Measurements from ENCODE around the gene FTL. TPM values are rescaled to one million over a fixed set of nuclear protein-coding genes. Genes with fewer than 3 reads are reported as not detected.
A peak's percentile ranks its signal among the peaks of the same experiment; 100 is the strongest.
"Not testable (repeated sequence)": the region's sequence is repeated elsewhere in the genome, so short reads cannot be mapped to it uniquely, and the experiment has no call there.

Gene FTL
- polyA plus RNA-seq, 2 of the 4 experiments (the other 2 are of a cell fraction) = 4,743 to 13,930 TPM

DNA sequence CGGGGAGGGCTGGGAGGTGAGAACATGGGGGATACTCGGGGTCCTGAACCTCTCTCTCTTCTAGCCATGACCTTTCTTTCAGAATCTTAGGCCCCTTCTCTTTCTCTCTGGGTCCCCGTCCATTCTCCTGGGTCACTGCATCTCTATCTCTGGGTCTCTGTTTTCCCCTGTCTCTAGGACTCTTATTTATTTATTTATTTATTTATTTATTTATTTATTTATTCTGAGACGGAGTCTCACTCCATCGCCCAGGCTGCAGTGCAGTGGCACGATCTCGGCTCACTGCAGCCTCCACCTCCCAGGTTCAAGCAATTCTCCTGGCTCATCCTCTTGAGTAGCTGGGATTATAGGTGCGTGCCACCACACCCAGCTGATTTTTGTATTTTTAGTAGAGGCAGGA is 45.8 kb upstream of the FTL start:
- ChIA-PET CTCF (interaction anchor here (1.0 to 8.3 kb wide), 6 partner anchors 9 to 131 kb away, joined by 3 to 48 read pairs (median 6); partner anchors contain the start of gene NUCB1), POLR2A (interaction anchor here (0.5 to 1.0 kb wide), 3 partner anchors 14 to 47 kb away, joined by 3 to 5 read pairs (median 3); partner anchors contain the start of genes NUCB1 and PPP1R15A)
- 95% methylated on average over 8 of the region's 8 CpGs for WGBS (ENCODE audit: missing lambda C conversion rate)
- not testable (repeated sequence) for FAIRE-seq; H3K9me3 ChIP-seq; H3K4me3 ChIP-seq; H3K4me1 ChIP-seq; DNase-seq (ENCODE audit: low read depth in 1 of 2, low spot score in 1 of 2); H3K4me2 ChIP-seq; H3K27ac ChIP-seq; ATAC-seq
- TF ChIP-seq ZC3H11A (IDR thresholded peaks at IDR 0.05) = peak; percentile 83

DNA sequence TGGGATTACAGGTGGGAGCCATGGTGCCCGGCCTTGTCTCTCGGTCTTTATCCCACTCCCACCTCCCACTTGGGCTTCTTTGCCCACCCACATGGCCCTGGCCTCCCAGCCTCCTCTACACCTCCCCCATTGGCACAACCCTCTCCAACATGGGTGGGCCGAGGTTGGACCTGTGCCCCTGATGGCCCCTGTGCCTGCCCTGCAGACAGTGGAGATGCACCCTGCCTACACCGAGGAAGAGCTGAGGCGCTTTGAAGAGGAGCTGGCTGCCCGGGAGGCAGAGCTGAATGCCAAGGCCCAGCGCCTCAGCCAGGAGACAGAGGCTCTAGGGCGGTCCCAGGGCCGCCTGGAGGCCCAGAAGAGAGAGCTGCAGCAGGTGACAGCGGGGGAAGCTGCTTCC is 44.2 kb upstream of the FTL start:
- no peak for TF ChIP-seq ZSCAN20 (CRISPR knock-in tag; IDR thresholded peaks at IDR 0.05)
- WGBS (ENCODE audit: missing lambda C conversion rate) = 83% methylated on average over 10 of the region's 10 CpGs
- ATAC-seq (no peak), DNase-seq (ENCODE audit: low read depth in 1 of 2, low spot score in 1 of 2) (no peak), FAIRE-seq (no peak)
- Histone ChIP-seq H3K4me1 (peaks cover 21% of the 10 kb centered on the region), H3K27ac (no peak overlapping the region), H3K4me3 (no peak overlapping the region), H3K9me3 (no peaks in the 10 kb centered on the region), H3K4me2 (no peak overlapping the region)
- CTCF ChIA-PET = interaction anchor here (0.7 to 1.1 kb wide), 4 partner anchors 8 to 133 kb away, joined by 3 to 4 read pairs (median 3); no protein-coding TSS in a partner anchor
- POLR2A ChIA-PET = no interaction called here

DNA sequence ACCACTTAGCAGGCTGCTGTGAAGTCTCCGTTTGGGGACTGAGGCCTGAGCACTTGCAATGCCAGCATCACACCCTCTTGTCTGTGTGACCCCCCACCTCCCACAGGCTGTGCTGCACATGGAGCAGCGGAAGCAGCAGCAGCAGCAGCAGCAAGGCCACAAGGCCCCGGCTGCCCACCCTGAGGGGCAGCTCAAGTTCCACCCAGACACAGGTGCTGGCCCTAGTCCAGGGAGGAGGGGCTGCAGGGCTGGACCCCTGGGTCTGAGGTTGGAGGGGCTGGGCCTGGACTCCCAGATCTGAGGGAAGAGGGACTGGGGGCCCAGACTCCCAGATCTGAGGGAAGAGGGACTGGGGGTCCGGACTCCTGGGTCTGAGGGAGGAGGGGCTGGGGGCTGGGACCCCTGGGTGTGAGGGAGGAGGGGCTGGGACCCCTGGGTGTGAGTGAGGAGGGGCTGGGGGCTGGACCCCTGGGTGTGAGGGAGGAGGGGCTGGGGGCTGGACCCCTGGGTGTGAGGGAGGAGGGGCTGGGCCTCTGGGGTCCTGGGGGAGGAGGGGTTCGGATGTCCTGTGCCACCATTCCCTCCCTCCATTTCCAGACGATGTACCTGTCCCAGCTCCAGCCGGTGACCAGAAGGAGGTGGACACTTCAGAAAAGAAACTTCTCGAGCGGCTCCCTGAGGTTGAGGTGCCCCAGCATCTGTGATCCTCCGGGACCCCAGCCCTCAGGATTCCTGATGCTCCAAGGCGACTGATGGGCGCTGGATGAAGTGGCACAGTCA is 43.2 kb upstream of the FTL start:
- TF ChIP-seq, protein P1, sequence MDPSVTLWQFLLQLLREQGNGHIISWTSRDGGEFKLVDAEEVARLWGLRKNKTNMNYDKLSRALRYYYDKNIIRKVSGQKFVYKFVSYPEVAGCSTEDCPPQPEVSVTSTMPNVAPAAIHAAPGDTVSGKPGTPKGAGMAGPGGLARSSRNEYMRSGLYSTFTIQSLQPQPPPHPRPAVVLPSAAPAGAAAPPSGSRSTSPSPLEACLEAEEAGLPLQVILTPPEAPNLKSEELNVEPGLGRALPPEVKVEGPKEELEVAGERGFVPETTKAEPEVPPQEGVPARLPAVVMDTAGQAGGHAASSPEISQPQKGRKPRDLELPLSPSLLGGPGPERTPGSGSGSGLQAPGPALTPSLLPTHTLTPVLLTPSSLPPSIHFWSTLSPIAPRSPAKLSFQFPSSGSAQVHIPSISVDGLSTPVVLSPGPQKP (IDR thresholded peaks at IDR 0.05; ENCODE audit: low read depth, low read length) = no peak
- TF ChIP-seq, protein P2, sequence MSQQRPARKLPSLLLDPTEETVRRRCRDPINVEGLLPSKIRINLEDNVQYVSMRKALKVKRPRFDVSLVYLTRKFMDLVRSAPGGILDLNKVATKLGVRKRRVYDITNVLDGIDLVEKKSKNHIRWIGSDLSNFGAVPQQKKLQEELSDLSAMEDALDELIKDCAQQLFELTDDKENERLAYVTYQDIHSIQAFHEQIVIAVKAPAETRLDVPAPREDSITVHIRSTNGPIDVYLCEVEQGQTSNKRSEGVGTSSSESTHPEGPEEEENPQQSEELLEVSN (IDR thresholded peaks at IDR 0.05; ENCODE audit: borderline replicate concordance, low read depth) = no peak
- no peak for TF ChIP-seq FOSL2 (IDR thresholded peaks at IDR 0.05)
- no peak for TF ChIP-seq FOSL2 (CRISPR knock-in tag; IDR thresholded peaks at IDR 0.05)
- TF ChIP-seq KDM5A (IDR thresholded peaks at IDR 0.05) = no peak
- no peak for TF ChIP-seq FOXS1 (CRISPR knock-in tag; IDR thresholded peaks at IDR 0.05)
- TF ChIP-seq, protein P3, sequence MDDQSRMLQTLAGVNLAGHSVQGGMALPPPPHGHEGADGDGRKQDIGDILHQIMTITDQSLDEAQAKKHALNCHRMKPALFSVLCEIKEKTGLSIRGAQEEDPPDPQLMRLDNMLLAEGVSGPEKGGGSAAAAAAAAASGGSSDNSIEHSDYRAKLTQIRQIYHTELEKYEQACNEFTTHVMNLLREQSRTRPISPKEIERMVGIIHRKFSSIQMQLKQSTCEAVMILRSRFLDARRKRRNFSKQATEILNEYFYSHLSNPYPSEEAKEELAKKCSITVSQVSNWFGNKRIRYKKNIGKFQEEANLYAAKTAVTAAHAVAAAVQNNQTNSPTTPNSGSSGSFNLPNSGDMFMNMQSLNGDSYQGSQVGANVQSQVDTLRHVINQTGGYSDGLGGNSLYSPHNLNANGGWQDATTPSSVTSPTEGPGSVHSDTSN (IDR thresholded peaks at IDR 0.05) = no peak
- no peak for TF ChIP-seq CBX8 (IDR thresholded peaks at IDR 0.05)
- no peak for TF ChIP-seq JUNB (IDR thresholded peaks at IDR 0.05)
- TF ChIP-seq POLR2AphosphoS2 (conservative IDR thresholded peaks at IDR 0.05; ENCODE audit: low read length) = no peak
- no peak for TF ChIP-seq ZSCAN20 (CRISPR knock-in tag; IDR thresholded peaks at IDR 0.05)
- TF ChIP-seq, protein P4, sequence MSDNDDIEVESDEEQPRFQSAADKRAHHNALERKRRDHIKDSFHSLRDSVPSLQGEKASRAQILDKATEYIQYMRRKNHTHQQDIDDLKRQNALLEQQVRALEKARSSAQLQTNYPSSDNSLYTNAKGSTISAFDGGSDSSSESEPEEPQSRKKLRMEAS (IDR thresholded peaks at IDR 0.05) = no peak
- TF ChIP-seq EHF (CRISPR knock-in tag; IDR thresholded peaks at IDR 0.05) = no peak
- TF ChIP-seq CHD4 (IDR thresholded peaks at IDR 0.05; ENCODE audit: borderline replicate concordance) = no peak
- no peak for DNase-seq (ENCODE audit: low read depth in 1 of 2, low spot score in 1 of 2)
- ChIA-PET POLR2A (no interaction called here), CTCF (interaction anchor here (0.5 to 5.9 kb wide), 13 partner anchors 9 to 380 kb away, joined by 3 to 36 read pairs (median 3); partner anchors contain the start of gene BAX)
- ATAC-seq = no peak
- FAIRE-seq = no peak
- Histone ChIP-seq H3K27ac (peak overlapping the region in 1 of 2 experiments; percentile 10; a peak in 1 of 6 replicates), H3K9me3 (no peaks in the 10 kb centered on the region), H3K4me1 (peaks cover 31% of the 10 kb centered on the region), H3K4me2 (no peak overlapping the region), H3K4me3 (no peak overlapping the region)
- 89% methylated on average over 12 of the region's 12 CpGs for WGBS (ENCODE audit: missing lambda C conversion rate)
